PC-9 (cell line): ENCODE measurements around the gene TCHP.

Experiments used
- CTCF ChIP-seq: fragments of 200-600 bp; sonication (generic); conservative IDR thresholded peaks from 2 replicates; pipeline ENCODE4 v1.6.1; 2017; ENCODE audit warnings: mixed run types, antibody characterized with exemption, mild to moderate bottlenecking, moderate library complexity
- EZH2 ChIP-seq: fragments of 200-600 bp; sonication (generic); IDR thresholded peaks from 2 replicates; pipeline ENCODE4 v1.8.0; 2017; ENCODE audit warnings: antibody characterized with exemption, low read depth

GRCh38 chr12:109926488-109927210 is 26.6 kb downstream of the TCHP start:
- no peak for TF ChIP-seq CTCF
- TF ChIP-seq EZH2 = no peak
